GM12891 (cell line): ENCODE data around the gene HK1.

ENCODE experiments used
- POLR2A ChIP-seq: IDR thresholded peaks from 2 replicates; pipeline ENCODE4 v1.6.1; 2011; ENCODE audit warnings: low read depth, low read length, control low read depth
- POLR2AphosphoS5 ChIP-seq: IDR thresholded peaks from 2 replicates; pipeline ENCODE4 v1.6.1; 2011; ENCODE audit warnings: low read depth, low read length, control low read depth
- SPI1 ChIP-seq: IDR thresholded peaks from 2 replicates; pipeline ENCODE4 v1.6.1; 2011; ENCODE audit warnings: low read depth, low read length, control low read depth

GRCh38 chr10:69232252-69232651, 46.0 kb upstream of the HK1 start:
- TF ChIP-seq SPI1 (no peak), POLR2AphosphoS5 (no peak), POLR2A (no peak)
